ENCODE data around the gene RSU1.
"Not testable (repeated sequence)": the region's sequence is repeated elsewhere in the genome, so short reads cannot be mapped to it uniquely, and the experiment has no call there.

Gene RSU1

DNA sequence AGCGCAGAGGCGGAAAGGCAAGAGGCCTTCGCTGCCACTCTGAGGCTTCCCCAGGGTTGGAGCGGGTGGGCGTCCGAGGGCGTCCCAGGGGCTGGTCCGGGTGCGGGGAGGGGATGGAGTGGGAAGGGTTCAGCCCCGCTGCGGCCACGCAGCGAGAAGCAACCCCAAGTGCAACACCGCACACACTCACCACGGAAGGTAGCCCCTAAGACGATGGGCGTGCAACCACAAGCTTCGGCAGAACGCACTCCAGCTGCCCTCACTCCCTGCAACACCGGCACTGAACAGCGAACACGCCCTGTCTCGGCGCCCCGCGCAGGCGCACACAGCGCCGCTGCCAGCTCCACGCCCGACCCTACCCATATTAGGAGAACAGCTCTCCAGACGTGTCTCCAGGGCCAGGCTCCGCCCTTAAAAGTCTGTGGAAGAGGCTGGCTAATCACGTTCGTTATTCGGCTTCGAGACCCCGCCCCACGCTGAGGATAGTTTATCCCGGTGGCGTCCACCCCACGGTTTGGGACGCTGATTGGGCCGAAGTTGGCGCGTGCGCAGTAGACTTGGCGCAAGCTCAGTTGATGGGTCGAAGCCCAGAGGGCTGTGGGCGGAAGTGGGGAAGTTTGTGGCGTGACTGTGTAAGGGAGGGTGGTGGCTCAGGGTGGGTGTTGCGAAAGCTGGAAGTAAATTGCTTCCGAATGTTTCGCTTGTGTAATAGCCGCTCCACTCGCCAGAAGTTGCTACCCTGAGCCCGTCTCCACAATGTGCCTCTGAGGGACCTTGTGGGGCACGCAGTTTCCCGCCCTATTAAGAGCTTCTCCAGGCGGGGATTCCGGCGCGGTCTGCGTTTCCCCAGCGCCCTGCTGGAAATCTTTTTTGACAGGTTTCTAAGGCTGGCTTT is at the start of gene RSU1:
Gene RSU1, minus strand, starts transcription at position 300 of the 895 bp plus-strand sequence. CDS start 343 bp downstream, outside the sequence.
- DNase-seq (ENCODE audit: low read depth) = peak; percentile 100

DNA sequence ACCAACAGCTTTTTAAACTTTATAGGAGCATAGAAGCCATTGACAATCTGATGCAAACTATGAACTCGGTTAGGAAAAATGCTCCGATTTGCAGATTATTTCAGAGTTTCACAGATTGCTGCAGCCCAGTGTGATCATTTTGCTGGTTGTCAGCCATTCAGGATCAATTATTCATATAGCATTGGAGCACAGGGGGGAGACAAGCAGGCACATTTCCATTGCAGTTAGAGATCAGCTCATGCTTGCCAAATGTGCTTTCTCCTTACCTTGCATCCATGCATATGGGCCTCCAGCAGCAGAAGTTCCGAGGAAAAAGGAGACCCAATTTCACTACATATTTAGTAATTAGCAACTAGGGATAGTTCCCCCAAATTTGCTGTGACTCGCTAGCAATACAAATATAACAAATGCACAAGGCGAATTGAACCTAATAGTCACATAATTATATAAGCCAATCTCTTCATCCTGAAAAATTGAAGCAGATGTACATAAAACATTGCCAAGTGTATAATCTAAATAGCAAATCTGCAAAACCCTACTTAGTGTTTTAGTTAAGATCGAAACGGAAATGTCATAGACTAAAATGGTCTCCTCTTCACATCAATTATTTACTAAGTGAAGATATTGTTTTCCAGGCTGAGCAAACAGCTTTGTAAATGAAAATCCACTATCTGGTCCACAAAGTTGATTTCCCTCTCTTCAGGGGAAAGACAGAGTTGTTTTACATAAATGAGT is 49.5 kb upstream of the RSU1 start:
- DNase-seq (ENCODE audit: low read depth) = no peak

GRCh38 chr10:16865766-16866165 is 48.5 kb upstream of the RSU1 start:
- DNase-seq (ENCODE audit: low read depth) = no peak

GRCh38 chr10:16863766-16864165 is 46.5 kb upstream of the RSU1 start:
- no peak for DNase-seq (ENCODE audit: low read depth)

- no peak for DNase-seq (ENCODE audit: low read depth)
Measured at GRCh38 chr10:16857419-16857818, 40.2 kb upstream of the RSU1 start.

DNA sequence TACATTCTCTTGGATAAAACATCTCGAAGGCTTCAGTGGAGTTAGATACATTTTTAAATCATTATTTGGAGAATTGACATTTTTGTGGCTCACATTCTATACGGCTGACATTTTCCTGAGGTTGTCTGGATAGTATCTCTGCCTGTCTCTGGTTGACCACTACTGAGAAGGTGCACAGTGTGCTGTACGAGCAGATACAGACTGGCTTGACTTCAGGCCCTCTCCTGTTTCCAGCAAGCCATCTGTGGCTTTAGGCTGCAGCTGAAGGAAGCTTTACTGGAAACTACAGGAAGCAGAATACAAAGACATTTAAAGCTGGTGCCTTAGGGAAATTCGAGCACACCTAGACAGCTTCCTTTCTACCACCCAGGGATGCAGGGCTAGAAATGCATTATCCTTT is 39.3 kb upstream of the RSU1 start:
- DNase-seq (ENCODE audit: low read depth) = peak; percentile 26

GRCh38 chr10:16856092-16856491 is 38.9 kb upstream of the RSU1 start:
- DNase-seq (ENCODE audit: low read depth) = no peak

DNA sequence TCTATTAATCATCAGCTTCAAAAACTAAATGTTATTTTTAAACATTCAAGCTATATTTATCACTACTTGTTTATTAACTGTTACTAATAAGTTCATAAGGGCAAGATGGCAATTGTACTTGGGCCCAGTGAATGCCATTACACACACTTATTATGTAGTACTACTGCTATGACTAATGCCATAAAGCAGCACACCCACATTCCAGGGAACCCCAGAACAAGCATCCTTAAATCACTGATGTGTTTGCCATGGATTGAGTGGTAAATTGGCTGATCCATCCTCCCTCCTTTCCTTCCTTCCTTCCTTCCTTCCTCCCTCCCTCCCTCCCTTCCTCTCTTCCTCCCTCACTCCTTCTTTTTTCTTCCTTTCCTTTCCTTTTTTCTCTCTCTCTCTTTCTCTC is 37.4 kb upstream of the RSU1 start:
- DNase-seq (ENCODE audit: low read depth) = peak; percentile 68

DNA sequence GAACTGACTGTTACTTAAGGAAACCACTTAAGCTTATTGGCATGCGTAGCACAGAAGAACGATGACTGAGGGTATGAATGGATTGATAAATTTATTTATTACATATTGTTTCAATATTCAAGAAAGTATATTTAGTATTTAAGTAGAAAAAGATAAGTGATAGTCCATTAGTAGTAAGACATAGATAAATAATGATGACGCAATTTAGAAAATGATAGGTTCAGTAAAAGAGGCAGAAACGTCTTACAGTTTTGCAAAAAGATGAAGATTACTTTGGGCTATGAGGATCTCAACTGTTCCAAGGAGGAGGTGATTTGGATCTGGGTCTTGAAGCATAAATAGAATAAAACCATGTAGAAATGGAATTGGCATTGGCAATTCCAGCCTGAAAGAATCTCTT is 36.6 kb upstream of the RSU1 start:
- DNase-seq (ENCODE audit: low read depth) = no peak

DNA sequence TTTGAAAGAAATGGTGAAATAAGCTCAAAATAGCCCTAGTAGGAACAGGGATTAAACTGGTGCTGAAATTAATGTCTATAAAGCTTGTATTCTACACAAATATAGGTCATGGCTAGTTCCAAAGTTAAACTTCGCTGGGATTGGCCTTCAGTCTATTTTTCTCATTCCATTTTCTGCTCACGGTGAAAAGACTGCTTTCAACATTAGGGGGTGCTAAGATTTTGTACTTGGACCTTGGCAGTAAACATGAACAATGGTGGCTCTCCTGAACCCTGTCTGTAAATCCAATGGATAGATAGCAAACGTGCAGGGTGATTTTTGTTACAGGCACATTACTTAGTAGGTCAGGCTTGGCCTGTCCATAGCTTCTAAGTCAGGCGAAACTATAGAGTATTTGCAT is 36.0 kb upstream of the RSU1 start:
- DNase-seq (ENCODE audit: low read depth) = peak; percentile 64

DNA sequence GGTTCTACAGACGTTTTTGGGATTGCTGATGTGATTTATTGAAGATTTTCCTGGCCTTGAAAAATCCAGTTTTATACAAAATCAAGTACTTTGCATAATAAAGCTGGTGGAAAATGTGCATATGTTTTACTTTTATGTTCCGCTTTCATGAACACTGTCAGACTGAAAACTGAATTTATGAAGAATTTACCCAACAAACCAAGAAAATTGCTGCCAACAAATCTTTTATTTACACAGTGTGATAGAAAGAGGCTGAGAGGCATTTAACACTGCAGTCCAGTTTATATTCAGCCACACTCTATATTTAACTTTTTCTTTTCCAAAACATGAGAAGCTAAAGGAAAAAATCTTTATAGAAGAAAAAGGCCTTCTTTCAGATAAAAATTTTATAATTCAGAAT is 35.4 kb upstream of the RSU1 start:
- no peak for DNase-seq (ENCODE audit: low read depth)

DNA sequence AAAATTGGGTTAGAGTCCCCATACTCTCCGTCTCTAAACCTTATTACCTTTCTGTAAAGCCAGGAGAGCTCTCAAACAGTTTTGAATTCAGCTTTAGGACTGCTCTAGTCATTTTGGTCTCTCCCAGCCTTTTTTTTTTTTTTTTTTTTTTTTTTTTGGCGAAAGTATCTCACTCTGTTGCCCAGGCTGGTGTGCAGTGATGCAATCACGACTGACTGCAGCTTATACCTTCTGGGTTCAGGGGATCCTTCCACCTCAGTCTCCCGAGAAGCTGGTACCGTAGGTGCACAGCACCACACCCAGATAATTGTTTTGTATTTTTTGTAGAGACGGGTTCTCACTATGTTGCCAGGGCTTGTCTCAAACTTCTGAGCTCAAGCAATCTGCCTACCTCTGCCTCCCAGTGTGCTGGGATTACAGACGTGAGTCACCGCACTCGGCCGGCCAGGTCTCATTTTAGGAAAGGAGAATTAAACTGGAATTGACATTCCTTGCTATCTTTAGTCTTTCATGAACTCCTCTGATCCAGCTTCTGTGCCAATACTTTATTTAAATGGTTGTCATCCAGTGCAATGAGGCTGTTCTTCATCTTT is 31.4 kb upstream of the RSU1 start:
- DNase-seq (ENCODE audit: low read depth) = no peak

GRCh38 chr10:16847644-16848043 is 30.4 kb upstream of the RSU1 start:
- DNase-seq (ENCODE audit: low read depth) = no peak

- DNase-seq (ENCODE audit: low read depth) = peak; percentile 25
Measured at GRCh38 chr10:16845248-16845647, 28.0 kb upstream of the RSU1 start.

- peak; percentile 81 for DNase-seq (ENCODE audit: low read depth)
Measured at GRCh38 chr10:16843252-16843870, 26.1 kb upstream of the RSU1 start.

GRCh38 chr10:16835228-16835627 is 18.0 kb upstream of the RSU1 start:
- no peak for DNase-seq (ENCODE audit: low read depth)

GRCh38 chr10:16832351-16833080 is 15.3 kb upstream of the RSU1 start:
- peak; percentile 99 for DNase-seq (ENCODE audit: low read depth)

DNA sequence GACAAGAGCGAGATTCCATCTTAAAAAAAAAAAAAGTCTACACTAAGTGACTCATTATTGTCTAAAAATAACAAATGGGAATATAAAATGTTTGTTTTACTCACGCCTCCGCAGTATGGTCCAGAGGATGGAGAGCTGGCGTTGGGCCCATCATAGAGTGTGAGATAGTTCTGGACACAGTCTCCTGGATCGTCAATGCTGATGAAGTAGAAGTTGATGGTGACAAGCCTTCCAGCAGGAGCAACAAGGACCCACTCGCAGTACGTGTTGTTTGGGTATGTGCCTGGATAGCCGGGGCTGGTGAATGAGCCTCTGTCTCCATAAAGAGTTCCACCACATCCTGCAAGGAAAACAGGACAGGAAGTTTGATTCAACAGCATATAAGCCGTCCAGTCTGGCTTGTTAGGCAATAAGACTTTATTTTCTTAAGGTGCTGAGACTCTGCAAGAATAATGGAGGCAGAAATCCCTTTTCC is 11.5 kb upstream of the RSU1 start:
- DNase-seq (ENCODE audit: low read depth) = peak; percentile 97

DNA sequence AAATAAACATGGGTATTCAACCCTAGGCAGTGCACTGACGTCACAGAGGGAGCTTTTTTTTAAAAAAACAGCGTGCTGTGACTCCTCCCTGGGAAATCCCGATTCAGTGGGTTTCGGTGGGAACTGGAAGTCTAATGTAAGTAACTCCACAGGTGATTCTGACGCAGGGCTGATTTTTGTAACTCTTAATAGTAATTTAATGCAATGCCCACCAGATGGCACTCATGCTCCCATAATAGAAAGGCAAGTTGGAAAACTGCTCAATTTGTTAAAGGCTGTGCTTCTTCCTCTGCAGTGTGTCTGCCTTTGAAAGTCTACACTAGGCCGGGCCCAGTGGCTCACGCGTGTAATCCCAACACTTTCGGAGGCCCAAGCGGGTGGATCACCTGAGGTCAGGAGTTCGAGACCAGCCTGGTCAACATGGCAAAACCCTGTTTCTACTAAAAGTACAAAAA is 10.9 kb upstream of the RSU1 start:
- DNase-seq (ENCODE audit: low read depth) = peak; percentile 86

DNA sequence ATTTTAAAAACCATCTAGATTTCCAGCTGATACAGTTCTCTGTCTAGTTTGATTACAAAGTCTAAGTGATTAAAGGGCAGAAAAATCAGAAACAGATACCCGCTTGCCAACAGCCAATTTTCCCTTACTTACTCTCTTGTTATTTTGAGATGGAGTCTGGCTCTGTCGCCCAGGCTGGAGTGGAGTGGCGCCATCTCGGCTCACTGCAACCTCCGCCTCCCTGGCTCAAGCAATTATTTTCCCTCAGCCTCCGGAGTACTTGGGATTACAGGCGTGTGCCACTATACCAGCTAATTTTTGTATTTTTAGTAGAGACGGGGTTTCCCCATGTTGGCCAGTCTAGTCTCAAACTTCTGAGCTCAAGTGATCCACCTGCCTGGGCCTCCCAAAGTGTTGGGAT is 10.2 kb upstream of the RSU1 start:
- not testable (repeated sequence) for DNase-seq (ENCODE audit: low read depth)

DNA sequence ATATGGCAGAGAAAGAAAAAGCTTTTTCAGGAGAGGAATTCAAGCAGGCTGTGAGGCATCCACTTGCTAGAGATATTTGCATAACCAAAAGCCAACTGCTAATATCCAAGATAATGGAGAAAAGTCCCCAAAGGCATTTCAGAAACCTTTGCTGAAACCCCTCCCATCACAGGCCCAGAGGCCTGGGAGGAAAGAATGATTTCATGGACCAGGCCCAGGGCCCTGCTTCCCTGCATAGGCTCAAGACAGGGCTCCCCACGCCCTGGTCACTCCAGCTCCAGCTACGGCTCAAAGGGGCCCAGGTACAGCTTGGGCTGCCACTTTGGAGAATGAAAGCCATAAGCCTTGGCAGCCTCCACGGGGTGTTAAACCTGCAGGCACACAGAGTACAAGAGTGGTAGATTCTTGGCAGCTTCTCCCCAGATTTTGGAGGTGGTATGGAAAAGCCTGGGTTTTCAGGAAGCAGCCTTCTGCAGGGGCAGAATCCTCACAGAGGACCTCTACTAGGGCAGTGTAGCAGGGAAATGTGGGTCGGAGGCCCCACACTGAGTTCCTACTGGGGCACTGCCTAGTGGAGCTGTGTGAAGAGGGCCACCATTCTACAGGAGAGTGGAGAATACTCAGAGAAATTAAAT is 5.6 kb upstream of the RSU1 start:
- DNase-seq (ENCODE audit: low read depth) = no peak
